Transverse colon (tissue), 4 donors: ENCODE results near the gene GRIN2D. TPM values are rescaled to one million over a fixed set of nuclear protein-coding genes. Genes with fewer than 3 reads are reported as not detected.
"Not testable (repeated sequence)": the region's sequence is repeated elsewhere in the genome, so short reads cannot be mapped to it uniquely, and the experiment has no call there.

Experiments used
- DNase-seq: peaks from one replicate; pipeline ENCODE4 v3.0.0-alpha.2; 2019
- H3K27ac ChIP-seq, 4 donors: fragments of 200-600 bp; sonication (generic); 2 replicates each; pipeline ENCODE4 v1.5.1; 2016 to 2018; ENCODE audit warnings: inconsistent platforms in 4 of 4
- H3K27me3 ChIP-seq: fragments of 200-600 bp; sonication (generic); 2 replicates; pipeline ENCODE4 v1.5.1; 2017; ENCODE audit warnings: inconsistent platforms
- H3K36me3 ChIP-seq, 4 donors: fragments of 200-600 bp; sonication (generic); 2 replicates each; pipeline ENCODE4 v1.5.1; 2017 to 2019; ENCODE audit warnings: inconsistent platforms in 4 of 4
- H3K4me1 ChIP-seq, 4 donors: fragments of 200-600 bp; sonication (generic); 2 replicates each; pipeline ENCODE4 v1.5.1; 2017 to 2020; ENCODE audit warnings: inconsistent platforms in 4 of 4
- H3K4me3 ChIP-seq, 4 donors: fragments of 200-600 bp; sonication (generic); 1 replicate in 1 of 4; 2 replicates in 3 of 4; pipeline versions ENCODE4 v1.5.1 to v1.6.1; 2017 to 2019; ENCODE audit warnings: inconsistent platforms in 4 of 4
- H3K9me3 ChIP-seq, 2 donors: fragments of 200-600 bp; sonication (generic); 2 replicates each; pipeline ENCODE4 v1.5.1; 2017 to 2019; ENCODE audit warnings: inconsistent platforms in 2 of 2
- CTCF ChIP-seq, 5 experiments: fragments of 200-600 bp in 3 of 5; fragments of 450-650 bp in 2 of 5; sonication (generic) in 3 of 5; IDR thresholded peaks; 1 replicate in 2 of 5; 2 replicates in 3 of 5; pipeline ENCODE4 v1.5.1; 2016 to 2017; ENCODE audit warnings: antibody characterized with exemption in 5 of 5, inconsistent platforms in 3 of 5, mild to moderate bottlenecking in 2 of 5, moderate library complexity in 1 of 5
- EP300 ChIP-seq: sonication (generic); formaldehyde crosslinking; IDR thresholded peaks from one replicate; pipeline ENCODE4 v1.6.1; 2017; ENCODE audit warnings: antibody characterized with exemption, low read depth
- POLR2A ChIP-seq: fragments of 450-650 bp; IDR thresholded peaks from one replicate; pipeline ENCODE4 v1.6.1; 2016; ENCODE audit warnings: antibody characterized with exemption, mild to moderate bottlenecking, moderate library complexity
- POLR2AphosphoS5 ChIP-seq, 3 donors: sonication (generic); formaldehyde crosslinking; IDR thresholded peaks; one replicate each; pipeline ENCODE4 v1.6.1; 2016; ENCODE audit warnings: antibody characterized with exemption in 3 of 3
- WGBS, 2 donors: methylation state at CpG; one replicate each; pipeline ENCODE4 v1.1.5; 2018; ENCODE audit warnings: low coverage in 1 of 2; 5-methylcytosine and 5-hydroxymethylcytosine counted together
- in situ Hi-C, 4 donors: fragments of 200-750 bp; cut with MboI; loops; one replicate each; pipeline versions ENCODE4 v1.15.0 to v1.15.1; 2017; ENCODE audit warnings: low sequenced_read_pairs in 3 of 4, low pct_ligation_motif_present in 1 of 4, low pct_unique_long_range_greater_than_20kb in 1 of 4
- intact Hi-C: fragments of 100-400 bp; cut with DNase I; formaldehyde crosslinking; loops from one replicate; pipeline ENCODE4 v1.15.1; 2023; ENCODE audit warnings: low total_unique reads
- total RNA-seq, 4 donors: library from RNA; depleted of rRNA; stranded (reverse); fragments of >200 nt; gene quantifications; one replicate each; pipeline ENCODE4 v1.1.0, GENCODE V29; 2016

Gene GRIN2D
- total RNA-seq, 4 donors from 2014 or later: 0.32 to 3.8 (median 0.41) TPM; not detected in 1

DNA sequence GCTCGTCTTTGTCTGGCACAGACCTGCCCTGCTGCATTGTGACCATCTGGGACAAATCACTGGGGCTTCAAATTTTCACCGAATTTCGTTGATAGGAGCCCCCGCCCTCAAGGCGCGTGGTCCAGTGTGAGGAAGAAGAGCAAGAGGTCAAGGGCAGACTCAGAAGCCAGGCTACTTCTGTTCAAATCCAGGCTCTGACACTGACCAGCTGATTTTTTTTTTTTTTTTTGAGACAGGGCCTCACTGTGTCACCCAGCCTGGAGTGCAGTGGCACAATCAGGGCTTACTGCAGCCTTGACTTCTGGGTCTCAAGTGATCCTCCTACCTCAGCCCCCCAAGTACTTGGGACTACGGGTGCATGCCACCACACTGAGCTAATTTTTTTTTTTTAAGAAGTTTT lies 22.1 kb upstream of the GRIN2D start:
- Histone ChIP-seq H3K27me3 (no peaks in the 10 kb centered on the region), H3K9me3 (no peaks in the 10 kb centered on the region), H3K4me1 (peaks cover 0 to 25% (median 10%) of the 10 kb centered on the region in 4 donors), H3K27ac (no peak overlapping the region), H3K4me3 (no peak overlapping the region), H3K36me3 (no peaks in the 10 kb centered on the region)
- intact Hi-C loops: no loop called here
- TF ChIP-seq POLR2A (no peak), EP300 (no peak), POLR2AphosphoS5 (IDR thresholded peaks at IDR 0.05) (no peak), CTCF (IDR thresholded peaks at IDR 0.05) (no peak)
- WGBS, 2 donors: 40 to 82% methylated on average over 1 to 7 of the region's 7 CpGs
- DNase-seq: no peak
- in situ Hi-C loops: no loop called here

GRCh38 chr19:48371771-48372170 lies 21.7 kb upstream of the GRIN2D start:
- H3K4me3 ChIP-seq, intact Hi-C loops, DNase-seq, H3K9me3 ChIP-seq, H3K27me3 ChIP-seq, H3K36me3 ChIP-seq, in situ Hi-C loops, H3K27ac ChIP-seq: not testable (repeated sequence)
- H3K4me1 ChIP-seq: peaks cover 0 to 25% (median 10%) of the 10 kb centered on the region in 4 donors
- 88 to 100% methylated on average over 3 to 5 of the region's 5 CpGs for WGBS, 2 donors

DNA sequence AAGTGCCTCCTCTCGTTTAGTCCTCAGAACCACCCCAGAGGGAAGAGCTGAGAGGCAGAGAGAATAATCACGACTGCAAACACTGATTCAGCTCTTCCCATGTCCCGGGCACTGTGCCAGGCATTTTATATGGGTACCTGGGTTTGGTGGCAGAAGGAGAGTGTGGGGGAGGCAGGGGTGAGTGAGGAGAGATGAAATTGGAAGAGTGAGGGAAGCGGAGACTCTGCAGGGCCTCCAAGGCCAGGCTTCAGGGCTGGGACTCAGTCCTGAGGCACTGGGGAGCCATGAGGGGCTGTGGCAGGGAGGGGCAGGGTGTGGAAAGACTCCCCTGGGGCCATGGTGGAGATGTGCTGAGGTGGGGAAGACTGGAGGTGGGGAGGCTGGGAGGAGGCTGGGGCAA lies 20.6 kb upstream of the GRIN2D start:
- H3K27me3 ChIP-seq: no peaks in the 10 kb centered on the region
- peak; percentile 56 for DNase-seq
- H3K36me3 ChIP-seq: no peaks in the 10 kb centered on the region
- H3K4me1 ChIP-seq: peaks cover 0 to 25% (median 10%) of the 10 kb centered on the region in 4 donors
- H3K27ac ChIP-seq: no peak overlapping the region
- no peaks in the 10 kb centered on the region for H3K9me3 ChIP-seq
- intact Hi-C loops: no loop called here
- no peak overlapping the region for H3K4me3 ChIP-seq
- 14 to 43% methylated on average over 1 to 4 of the region's 4 CpGs for WGBS, 2 donors
- no peak for TF ChIP-seq EP300
- TF ChIP-seq POLR2A: no peak
- TF ChIP-seq CTCF (IDR thresholded peaks at IDR 0.05): no peak
- no peak for TF ChIP-seq POLR2AphosphoS5 (IDR thresholded peaks at IDR 0.05)
- in situ Hi-C loops: no loop called here

DNA sequence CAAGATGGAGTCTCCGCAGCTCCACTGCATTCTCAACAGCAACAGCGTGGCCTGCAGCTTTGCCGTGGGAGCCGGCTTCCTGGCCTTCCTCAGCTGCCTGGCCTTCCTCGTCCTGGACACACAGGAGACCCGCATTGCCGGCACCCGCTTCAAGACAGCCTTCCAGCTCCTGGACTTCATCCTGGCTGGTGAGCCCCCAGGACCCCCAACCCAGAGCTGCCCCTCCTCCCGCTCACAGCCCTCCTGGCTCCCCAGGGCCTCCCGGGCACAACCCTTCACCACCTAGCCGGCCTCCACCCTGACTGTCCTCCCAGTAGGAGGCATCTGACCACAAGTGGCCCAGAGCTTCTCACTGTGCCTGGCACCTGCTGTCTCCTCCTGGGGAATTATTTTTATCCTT lies 19.9 kb upstream of the GRIN2D start:
- Histone ChIP-seq H3K4me3 (no peak overlapping the region), H3K9me3 (no peaks in the 10 kb centered on the region), H3K36me3 (no peaks in the 10 kb centered on the region), H3K27me3 (no peaks in the 10 kb centered on the region), H3K27ac (no peak overlapping the region), H3K4me1 (peaks cover 0 to 18% (median 8%) of the 10 kb centered on the region in 4 donors)
- in situ Hi-C loops (no loop called here), intact Hi-C loops (no loop called here)
- 91% methylated on average over 11 of the region's 11 CpGs; no CpG with 5 or more reads in 1 of the 2 donors for whole genome bisulfite sequencing, 2 donors
- DNase-seq: no peak
- TF ChIP-seq POLR2AphosphoS5 (IDR thresholded peaks at IDR 0.05): no peak
- TF ChIP-seq POLR2A: no peak
- no peak for TF ChIP-seq EP300
- no peak for TF ChIP-seq CTCF (IDR thresholded peaks at IDR 0.05)

- peaks cover 0 to 7% (median 2%) of the 10 kb centered on the region in 4 donors for H3K36me3 ChIP-seq
- TF ChIP-seq CTCF (IDR thresholded peaks at IDR 0.05) (no peak), POLR2A (no peak), EP300 (no peak), POLR2AphosphoS5 (IDR thresholded peaks at IDR 0.05) (no peak)
- H3K4me1 ChIP-seq: peaks cover 0 to 10% (median 2%) of the 10 kb centered on the region in 4 donors
- H3K9me3 ChIP-seq: no peaks in the 10 kb centered on the region
- intact Hi-C loops: no loop called here
- no peak for DNase-seq
- no peaks in the 10 kb centered on the region for H3K27me3 ChIP-seq
- in situ Hi-C loops: no loop called here
- H3K27ac ChIP-seq: no peak overlapping the region
- 84 to 94% methylated on average over 3 to 10 of the region's 10 CpGs for WGBS, 2 donors
- H3K4me3 ChIP-seq: no peak overlapping the region
Measured at GRCh38 chr19:48378194-48378570, 15.3 kb upstream of the GRIN2D start.
